GM19463 (cell line): ENCODE measurements around the gene ZNF574.

Experiments used
- ATAC-seq: cut with Tn5 transposase; IDR thresholded peaks from one replicate; pipeline ENCODE4 v1.9.1; 2021; ENCODE audit warnings: mild to moderate bottlenecking, moderate library complexity; ENCODE audit not compliant: unreplicated experiment

Gene ZNF574

GRCh38 chr19:42122691-42123607 lies 47.0 kb downstream of the ZNF574 start:
- peak; percentile 44 for ATAC-seq

GRCh38 chr19:42123765-42124164 lies 47.8 kb downstream of the ZNF574 start:
- no peak for ATAC-seq

- no peak for ATAC-seq
Observed at GRCh38 chr19:42124386-42124901, 48.5 kb downstream of the ZNF574 start.

- no peak for ATAC-seq
Observed at GRCh38 chr19:42125536-42125935, 49.6 kb downstream of the ZNF574 start.

- no peak for ATAC-seq
Observed at GRCh38 chr19:42126574-42126973, 50.6 kb downstream of the ZNF574 start.

GRCh38 chr19:42129399-42130253 lies 53.7 kb downstream of the ZNF574 start:
- ATAC-seq, result peak; percentile 62

GRCh38 chr19:42130254-42130573 lies 54.2 kb downstream of the ZNF574 start:
- no peak for ATAC-seq
